GM18907 (cell line): Measurements from ENCODE around the gene C2orf68.
A peak's percentile ranks its signal among the peaks of the same experiment; 100 is the strongest.
"Not testable (repeated sequence)": the region's sequence is repeated elsewhere in the genome, so short reads cannot be mapped to it uniquely, and the experiment has no call there.

Experiments used
- ATAC-seq: cut with Tn5 transposase; IDR thresholded peaks from one replicate; pipeline ENCODE4 v1.9.1; 2021; ENCODE audit warnings: mild to moderate bottlenecking, moderate library complexity; ENCODE audit not compliant: unreplicated experiment

C2orf68 gene

GRCh38 chr2:85635011-85635410, 23.1 kb upstream of the C2orf68 start:
- no peak for ATAC-seq

DNA sequence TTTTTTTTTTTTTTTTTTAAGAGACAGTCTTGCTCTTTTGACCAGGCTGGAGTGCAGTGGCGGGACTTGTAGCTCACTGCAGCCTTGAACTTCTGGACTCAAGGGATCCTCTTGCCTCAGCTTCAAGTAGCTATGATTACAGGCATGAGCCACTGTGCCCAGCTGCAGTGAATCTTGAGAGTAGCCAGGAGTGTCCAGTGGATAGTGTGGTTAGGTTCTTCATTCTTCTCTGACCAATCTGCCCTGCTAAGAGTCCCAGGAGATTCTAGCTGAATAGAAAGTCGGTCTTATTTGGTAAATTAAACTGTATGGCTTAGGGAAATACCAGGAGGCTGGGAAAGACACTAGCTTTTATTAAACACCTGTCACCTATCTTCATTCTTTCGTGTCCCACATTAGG, 19.4 kb upstream of the C2orf68 start:
- no peak for ATAC-seq

DNA sequence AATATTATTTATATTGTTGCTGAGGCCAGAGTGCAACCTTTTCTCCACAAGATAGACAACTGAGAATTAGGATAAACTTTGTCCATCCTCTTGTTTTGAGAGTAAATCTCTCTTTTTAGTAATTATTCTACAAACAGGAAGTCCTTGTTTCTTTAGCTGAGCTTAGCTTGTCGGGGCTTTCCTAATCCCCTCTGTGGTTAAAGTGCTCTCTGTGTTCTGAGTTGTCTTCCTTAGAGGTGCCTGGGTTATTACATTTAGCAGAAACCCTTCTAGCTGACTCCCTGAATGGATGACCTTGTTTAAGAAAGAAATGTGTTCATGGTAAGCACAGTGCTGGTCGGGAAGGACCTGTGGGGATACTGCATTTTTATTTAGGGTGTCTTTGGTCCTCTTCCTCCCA, 16.8 kb upstream of the C2orf68 start:
- peak; percentile 74 for ATAC-seq

- ATAC-seq: no peak
Measured at GRCh38 chr2:85623991-85624390, 12.1 kb upstream of the C2orf68 start.

- ATAC-seq: no peak
Measured at GRCh38 chr2:85621338-85621737, 9.5 kb upstream of the C2orf68 start.

GRCh38 chr2:85619617-85620016, 7.8 kb upstream of the C2orf68 start:
- no peak for ATAC-seq

DNA sequence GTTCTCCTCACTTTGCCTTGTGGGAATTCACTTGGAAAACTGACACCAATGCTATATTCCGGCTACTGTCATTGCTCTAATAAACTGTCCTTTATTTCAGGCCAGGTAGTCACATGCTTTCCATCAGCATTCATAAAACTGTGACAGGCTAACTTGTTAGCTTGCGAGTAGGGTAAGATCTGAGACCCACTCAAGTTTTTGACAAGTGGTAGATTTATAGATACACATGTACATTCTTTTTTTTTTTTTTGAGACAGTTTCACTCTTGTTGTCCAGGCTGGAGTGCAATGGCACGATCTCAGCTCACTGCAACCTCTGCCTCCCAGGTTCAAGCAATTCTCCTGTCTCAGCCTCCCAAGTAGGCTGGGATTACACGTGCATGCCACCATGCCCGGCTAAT, 5.9 kb upstream of the C2orf68 start:
- ATAC-seq: not testable (repeated sequence)

GRCh38 chr2:85615413-85615728, 3.5 kb upstream of the C2orf68 start:
- ATAC-seq: no peak

DNA sequence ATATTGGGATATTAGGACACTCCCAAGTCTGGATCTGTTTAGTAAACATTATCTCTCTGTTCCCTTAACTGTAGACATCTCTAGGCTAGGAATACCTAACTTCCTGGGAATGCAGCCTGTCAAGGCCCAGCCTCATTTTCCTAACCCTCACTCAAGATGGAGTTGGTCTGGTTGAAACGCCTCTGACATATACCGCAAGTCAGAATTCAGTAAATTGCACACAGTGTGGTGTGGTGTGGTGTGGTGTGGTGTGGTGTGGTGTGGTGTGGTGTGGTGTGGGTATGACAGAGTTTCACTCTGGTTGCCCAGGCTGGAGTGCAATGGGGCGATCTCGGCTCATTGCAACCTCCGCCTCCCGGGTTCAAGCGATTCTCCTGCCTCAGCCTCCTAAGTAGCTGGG, 2.9 kb upstream of the C2orf68 start:
- not testable (repeated sequence) for ATAC-seq

DNA sequence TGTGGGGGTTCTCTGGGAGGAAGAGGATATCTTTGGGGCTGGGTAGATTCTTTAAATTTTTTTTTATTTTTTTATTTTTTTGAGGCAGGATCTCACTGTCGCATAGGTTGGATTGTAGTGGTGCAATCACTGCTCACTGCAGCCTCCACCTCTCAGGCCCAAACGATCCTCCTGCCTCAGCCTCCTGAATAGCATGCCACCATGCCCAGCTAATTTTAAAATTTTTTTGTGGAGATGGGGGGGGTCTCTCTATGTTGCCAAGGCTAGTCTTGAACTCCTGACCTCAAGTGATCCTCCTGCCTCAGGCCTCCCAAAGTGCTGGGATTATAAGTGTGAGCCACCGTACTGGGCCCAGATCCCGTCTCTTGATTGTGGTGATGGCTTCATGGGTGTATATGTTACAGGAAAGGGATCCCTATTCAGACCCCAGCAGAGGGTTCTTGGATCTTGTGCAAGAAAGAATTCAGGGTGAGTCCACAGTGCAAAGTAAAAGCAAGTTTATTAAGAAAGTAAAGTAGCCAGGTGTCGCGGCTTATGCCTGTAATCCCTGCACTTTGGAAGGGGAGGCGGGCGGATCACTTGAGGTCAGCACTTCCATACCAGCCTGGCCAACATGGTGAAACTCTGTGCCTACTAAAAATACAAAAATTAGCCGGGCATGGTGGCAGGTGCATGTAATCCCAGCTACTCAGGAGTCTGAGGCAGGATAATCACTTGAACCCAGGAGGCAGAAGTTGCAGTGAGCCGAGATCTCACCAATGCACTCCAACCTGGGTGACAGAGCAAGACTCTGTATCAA, 2.0 kb upstream of the C2orf68 start:
- no peak for ATAC-seq

- no peak for ATAC-seq
Measured at GRCh38 chr2:85611217-85611704, 605 bp downstream of the C2orf68 start.

DNA sequence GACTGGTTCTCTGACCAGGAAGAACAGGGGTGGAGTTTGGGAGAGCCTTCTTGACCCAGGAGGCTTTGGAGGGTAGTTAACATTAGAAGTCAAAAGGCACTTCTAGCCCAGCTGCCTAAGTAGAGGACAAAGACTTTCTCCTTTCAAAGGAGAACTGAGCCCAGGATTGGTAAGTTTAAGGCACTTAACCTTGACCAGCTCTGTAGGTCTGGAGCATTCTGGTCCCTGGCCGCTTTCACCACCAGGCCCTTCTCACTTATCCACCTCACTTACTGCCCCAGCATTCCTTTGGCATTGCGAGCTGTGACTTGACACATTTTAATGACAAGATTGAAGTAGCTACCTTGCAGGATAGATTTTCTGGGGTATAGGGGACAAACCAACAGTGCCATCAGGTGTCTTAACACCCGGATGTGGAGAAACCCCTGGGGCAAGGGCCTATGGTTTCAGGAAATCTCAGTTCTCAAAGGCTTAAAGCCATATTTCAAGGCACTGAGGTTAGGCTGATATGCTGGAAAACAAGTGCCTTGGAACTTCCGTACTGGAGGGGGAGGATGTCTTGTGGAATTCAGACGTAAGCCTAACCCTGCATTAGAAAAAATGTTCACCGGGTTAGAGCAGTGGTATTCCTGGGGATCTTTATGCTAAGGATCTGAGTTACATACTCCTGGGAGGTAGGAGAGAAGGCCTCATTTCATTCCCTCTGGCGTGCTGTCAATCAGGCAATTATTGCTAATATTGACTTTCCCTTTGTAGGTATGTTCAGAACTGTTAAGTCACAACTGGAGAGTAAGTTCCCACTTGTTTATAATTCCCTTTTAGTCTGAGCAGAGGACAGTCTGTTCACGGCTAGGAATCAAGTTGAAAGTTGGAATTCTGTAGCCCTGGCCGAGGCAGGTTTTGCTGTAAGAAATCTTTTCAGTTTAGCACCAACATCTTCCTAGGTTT, 4.3 kb downstream of the C2orf68 start:
- ATAC-seq: no peak

- ATAC-seq: no peak
Measured at GRCh38 chr2:85606116-85606455, 5.8 kb downstream of the C2orf68 start.

- ATAC-seq: no peak
Measured at GRCh38 chr2:85605406-85606115, 6.3 kb downstream of the C2orf68 start.

DNA sequence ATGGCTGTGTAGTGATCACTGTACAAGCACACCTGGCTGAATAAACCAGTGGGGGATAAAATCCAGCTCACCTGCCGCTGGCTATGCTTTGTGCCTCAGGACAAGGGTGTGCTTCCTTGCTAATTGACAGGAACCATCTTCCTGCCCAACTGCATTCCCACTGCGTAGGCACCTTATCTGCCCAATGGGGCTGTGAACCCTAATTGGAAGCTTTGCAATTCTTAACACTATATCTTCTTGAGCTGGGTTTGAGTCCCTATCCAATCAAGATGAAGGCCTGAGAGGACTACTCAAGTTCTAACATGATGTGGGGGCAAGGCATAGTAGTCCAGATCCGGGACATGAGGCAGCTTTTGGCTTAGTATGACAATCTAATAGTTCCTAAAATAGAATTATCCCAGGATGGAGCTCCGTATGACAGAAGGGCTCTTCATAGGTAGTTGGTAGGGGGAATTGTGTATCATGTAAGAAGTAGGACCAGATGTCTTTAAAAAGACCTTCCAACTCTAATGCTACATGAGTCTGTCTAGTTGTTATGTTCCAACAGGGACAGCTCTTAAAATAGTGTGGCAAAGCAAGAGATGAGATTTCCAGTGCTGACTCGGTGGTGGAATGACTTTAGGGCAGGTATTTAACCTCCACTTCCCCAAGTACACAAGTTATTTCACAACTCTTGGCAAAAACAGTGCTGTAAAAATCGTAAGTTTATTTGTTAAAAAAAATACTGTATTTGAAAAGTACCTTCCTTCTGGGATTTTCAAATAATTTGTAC, 7.1 kb downstream of the C2orf68 start:
- no peak for ATAC-seq

GRCh38 chr2:85604133-85604444, 7.8 kb downstream of the C2orf68 start:
- not testable (repeated sequence) for ATAC-seq

DNA sequence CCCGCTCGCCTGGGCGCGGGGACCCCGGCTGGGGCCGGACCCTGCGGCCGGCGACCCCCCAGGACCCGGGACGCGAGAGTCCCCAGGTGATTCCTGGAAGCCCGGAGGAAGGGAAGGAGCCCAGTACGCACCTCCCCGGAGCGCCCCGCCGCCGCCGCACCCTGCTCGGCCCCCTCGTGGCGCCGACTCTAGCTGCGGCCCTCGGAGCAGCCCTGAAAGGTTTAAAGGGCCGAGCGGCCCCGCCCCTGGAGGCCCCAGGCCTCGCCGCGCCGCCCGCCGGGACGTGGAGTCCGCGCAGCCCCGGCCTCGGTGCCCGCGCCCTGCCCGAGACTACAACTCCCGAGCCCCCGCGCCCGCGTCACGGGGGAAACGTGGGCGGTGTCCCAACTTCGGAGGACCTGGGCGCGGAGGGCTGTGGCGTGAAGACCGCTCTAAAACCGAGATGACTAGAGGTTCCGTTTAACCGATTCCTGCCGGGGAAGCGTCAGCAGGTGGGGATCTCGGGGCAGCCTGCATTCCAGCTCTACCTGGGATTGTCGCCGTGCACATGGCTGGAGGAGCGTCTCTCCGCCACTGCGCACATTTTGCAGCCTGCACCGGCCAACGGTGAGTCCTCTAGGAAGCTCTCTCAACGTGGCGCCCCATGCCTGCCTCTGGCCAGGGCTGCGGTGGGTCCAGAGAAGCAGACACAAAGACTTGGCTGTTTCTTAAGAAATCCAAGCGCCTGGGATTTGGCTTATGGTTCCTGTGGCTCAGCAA, 9.2 kb downstream of the C2orf68 start, which contains the start of gene TMEM150A:
TSS of gene TMEM150A (minus strand) at position 223 of the 759 bp plus-strand sequence. CDS start 750 bp downstream, outside the sequence.
- peak; percentile 92 for ATAC-seq

DNA sequence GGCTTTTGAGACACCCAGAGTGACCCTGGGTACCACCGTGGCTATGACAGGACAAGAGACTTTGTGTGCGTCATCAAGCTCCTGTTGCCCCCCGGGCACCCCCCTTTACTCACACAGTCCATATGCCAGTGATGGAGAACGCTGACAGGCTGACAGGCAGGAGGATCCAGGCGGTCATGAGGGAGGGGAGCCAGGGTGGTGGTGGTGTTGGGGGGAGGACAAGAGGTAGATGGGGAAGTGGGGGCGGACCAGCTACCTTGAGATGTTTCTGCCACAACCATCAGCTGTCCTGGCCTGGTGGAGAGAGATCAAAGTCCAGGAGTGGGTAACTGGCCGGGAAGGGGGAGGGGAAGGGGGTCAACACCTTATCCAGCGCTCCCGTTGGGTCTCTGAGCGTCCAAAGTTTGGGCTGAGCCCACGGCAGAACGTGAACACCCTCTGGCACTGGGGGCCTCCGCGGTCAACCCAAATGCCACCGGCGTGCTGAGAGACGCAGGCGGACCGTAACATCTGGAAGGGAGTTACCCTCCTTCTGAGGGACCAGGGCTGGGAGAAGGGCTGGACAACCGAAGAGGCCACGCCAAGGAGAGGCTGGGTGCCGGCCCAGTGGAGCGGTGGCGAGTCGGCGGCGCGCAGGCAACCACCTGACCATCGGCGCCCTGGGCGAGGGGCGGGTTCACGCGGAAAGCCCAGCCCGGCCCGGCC, 9.9 kb downstream of the C2orf68 start:
- ATAC-seq: peak; percentile 42
